GM12891 (cell line): ENCODE measurements around the gene KCNK1.

Source experiments
- POLR2A ChIP-seq: IDR thresholded peaks from 2 replicates; pipeline ENCODE4 v1.6.1; 2011; ENCODE audit warnings: low read depth, low read length, control low read depth
- POLR2AphosphoS5 ChIP-seq: IDR thresholded peaks from 2 replicates; pipeline ENCODE4 v1.6.1; 2011; ENCODE audit warnings: low read depth, low read length, control low read depth
- SPI1 ChIP-seq: IDR thresholded peaks from 2 replicates; pipeline ENCODE4 v1.6.1; 2011; ENCODE audit warnings: low read depth, low read length, control low read depth

DNA sequence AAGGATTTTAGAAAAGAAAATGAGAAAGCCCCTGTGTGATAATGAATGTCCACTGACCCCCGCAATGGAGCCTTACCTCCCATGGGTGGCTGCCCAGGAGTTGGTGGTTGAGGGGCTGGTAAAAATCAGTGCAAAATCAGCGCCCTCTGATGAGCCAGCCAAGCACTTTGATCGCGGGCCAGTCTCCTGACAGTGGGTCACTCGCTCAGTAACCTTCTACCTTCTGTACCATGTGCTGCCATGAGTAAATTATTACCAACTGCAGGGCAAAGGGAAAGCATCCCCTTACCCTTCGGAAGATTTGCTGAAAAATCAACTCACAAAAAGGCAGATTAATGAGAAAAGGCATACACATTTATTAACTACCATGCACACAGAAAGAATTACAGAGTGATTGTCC lies 58.8 kb downstream of the KCNK1 start:
- no peak for TF ChIP-seq POLR2AphosphoS5
- TF ChIP-seq POLR2A = no peak
- TF ChIP-seq SPI1 = no peak
